Renal pelvis (tissue), 4 donors: ENCODE results near the gene RNF112. TPM values are rescaled to one million over a fixed set of nuclear protein-coding genes. Genes with fewer than 3 reads are reported as not detected.
"Not testable (repeated sequence)": the region's sequence is repeated elsewhere in the genome, so short reads cannot be mapped to it uniquely, and the experiment has no call there.

Experiments
- DNase-seq: peaks from one replicate; pipeline ENCODE4 v3.0.0-alpha.2; 2013
- polyA plus RNA-seq, 3 donors: library from polyadenylated mRNA; unstranded; fragments of 120-200 nt; gene quantifications; one replicate each; pipeline ENCODE4 v1.2.1, GENCODE V29; 2013; ENCODE audit not compliant: insufficient read length in 3 of 3

The RNF112 gene
- polyA plus RNA-seq, 3 donors = 0.96 to 1.3 (median 1.2) TPM

DNA sequence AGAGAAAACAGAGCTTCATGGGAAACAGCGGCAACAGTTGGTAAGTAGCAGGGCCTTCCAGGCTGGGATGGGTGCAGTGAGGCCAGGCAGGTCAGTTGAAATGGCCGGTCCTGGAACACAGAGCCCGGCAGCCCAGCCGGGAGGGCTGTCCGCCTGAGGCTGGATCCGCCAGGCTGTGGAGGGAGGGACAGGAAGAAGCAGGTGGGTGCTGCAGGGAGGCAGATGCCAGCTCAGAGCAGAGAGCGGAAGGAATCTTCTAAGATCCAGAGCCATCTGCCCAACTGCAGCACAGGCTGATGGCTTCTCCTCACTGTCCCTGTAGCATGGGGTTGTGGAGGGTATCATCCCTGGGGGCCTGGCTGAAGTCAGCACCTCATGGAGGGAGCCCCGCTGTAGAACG lies 599 bp downstream of the RNF112 start:
- DNase-seq = no peak

DNA sequence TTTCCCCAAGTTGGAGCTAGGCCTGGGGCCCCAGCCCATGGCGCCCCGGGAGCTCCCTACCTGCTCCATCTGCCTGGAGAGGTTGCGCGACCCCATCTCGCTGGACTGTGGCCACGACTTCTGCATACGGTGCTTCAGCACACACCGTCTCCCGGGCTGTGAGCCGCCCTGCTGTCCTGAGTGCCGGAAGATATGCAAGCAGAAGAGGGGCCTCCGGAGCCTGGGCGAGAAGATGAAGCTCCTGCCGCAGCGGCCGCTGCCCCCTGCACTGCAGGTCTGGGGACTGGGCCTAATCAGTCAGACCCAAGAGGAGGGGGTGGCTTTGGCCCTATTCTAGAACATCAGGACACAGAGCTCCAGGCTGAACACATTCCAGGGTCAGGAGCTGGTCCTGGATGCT lies 1.5 kb downstream of the RNF112 start:
- no peak for DNase-seq

DNA sequence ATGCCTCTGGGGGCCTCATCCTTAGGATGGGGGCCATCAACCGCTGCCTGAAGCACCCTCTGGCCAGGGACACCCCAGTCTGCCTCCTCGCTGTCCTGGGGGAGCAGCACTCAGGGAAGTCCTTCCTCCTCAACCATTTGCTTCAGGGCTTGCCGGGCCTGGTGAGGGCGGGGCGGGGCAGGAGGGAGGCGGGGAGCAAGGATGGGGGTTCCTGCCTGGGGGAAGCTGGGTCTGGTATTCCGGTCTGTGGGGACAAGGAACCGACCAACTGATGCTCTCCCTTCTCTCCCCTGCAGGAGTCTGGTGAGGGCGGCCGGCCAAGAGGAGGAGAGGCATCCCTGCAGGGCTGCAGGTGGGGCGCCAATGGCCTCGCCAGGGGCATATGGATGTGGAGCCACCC lies 2.0 kb downstream of the RNF112 start:
- DNase-seq = no peak

DNA sequence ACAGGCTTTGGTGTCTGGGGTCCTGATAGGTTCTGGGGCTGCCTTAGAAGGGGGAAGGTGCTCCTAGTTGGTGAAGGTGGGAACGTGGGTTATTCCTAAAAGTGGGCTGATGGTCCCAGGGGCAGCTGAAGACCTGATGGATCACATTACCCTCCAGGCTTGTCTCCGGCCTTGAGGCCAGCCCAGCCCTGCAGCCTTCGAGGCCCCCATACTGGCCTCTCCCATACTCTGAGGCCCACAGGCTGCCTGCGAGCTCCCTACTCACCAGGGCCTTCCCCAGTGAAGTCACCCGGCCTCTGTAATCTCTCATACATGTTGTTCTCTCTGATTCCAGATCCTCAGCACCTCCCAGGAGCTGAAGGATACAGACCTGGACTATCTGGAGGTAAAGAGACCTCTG lies 2.7 kb downstream of the RNF112 start:
- no peak for DNase-seq

DNA sequence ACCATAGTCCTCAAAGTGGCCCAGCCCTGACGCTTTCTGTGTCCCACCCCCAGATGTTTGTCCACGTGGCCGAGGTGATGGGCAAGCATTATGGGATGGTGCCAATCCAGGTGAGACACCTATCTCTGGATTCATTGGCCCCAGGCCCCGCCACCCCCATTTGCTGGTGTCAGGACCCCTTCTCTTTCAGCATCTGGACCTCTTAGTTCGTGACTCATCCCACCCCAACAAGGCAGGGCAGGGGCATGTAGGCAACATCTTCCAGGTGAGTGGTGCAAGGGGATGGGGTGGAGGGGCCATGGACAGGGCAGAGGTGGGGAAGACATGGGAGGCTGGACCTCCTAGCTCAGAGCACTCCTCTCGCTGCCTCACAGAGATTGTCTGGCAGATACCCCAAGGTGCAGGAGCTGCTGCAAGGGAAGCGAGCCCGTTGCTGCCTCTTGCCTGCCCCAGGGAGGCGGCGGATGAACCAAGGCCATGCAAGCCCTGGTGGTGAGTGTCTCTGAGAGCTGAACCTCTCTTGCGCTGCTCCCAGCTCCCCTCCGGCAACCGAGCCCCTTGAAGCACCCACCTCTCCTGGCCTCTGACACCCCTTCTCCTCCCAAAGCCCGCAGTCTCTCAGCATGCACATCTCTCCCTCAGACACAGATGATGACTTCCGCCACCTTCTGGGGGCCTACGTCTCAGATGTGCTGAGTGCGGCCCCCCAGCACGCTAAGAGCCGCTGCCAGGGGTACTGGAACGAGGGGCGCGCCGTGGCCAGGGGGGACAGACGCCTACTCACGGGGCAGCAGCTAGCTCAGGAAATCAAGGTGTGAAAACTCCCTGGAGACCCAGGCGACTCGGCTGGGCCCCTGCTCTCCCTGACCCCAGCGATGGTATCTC lies 3.6 kb downstream of the RNF112 start:
- DNase-seq = no peak

DNA sequence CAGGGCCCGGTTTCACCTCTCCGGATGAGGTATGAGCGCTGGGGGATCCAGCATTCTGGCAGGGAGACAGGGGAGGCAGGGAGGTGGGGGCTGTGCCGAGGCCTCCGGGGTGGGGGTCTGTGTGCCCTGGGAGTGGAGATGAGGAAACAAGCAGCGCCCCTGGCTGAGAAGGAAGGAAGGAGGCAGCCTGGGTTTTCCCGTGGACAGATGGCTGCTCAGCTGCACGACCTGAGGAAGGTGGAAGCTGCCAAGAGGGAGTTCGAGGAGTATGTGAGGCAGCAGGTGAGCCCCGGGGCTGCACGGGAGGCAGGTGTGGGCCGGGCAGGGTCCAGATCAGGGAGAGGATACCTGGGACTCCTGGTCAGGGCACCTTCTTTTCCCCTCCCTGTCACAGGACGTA lies 4.3 kb downstream of the RNF112 start:
- DNase-seq = no peak

DNA sequence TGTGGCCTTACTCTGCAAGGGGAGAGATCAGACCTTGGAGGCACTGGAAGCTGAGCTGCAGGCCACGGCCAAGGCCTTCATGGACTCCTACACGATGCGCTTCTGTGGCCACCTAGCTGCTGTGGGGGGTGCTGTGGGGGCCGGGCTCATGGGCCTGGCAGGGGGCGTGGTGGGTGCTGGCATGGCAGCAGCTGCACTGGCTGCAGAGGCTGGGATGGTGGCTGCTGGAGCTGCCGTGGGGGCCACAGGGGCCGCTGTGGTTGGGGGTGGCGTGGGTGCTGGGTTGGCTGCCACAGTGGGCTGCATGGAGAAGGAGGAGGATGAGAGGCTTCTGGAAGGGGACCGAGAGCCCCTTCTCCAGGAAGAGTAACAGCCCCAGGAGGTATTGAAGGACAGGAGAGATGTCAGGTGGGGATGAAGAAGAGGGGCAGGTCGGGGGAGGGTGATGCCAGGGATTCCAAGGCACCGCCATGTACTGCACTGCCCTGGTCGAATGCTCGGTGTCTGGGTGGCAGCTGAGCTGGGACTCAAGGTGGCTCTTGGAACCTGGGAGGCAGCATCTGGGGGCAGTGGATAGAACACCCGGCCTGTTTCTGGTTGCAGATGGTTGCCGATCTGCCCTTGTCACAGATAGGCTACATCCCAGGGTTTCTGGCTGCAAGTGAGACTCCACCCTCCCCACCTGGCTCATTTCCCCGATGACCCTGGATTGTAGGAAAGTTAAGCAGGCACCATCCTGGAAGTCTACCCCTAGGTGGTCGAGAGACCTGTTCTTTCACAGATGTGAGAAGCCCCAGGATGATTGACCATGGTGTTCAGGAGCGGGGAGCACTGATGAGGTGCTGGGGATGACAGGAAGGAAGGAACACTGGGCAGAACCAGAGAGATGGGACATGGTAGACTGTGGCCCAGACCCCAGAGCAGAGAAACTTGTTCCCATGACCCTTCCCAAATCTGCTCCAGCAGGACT lies 5.1 kb downstream of the RNF112 start:
- no peak for DNase-seq

DNA sequence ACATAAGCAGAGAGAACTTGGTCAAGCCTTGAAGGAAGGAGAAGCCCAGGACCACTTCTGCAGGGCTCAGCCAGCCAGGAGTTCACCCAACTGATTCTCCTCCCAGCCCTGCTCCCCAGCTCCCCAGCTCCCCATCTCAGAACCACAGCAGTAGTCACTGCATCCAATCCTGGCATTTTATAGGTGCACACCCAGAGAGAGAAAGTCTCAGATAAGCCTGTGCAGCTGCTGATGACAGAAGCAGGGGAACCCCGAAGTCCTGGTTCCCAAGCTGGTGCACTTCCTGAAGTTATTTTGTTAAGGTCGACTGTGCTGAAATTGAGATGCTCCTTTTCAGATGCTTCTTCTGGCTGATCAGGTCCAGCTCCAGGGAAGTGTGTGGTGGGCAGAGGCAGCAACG lies 6.6 kb downstream of the RNF112 start:
- no peak for DNase-seq

DNA sequence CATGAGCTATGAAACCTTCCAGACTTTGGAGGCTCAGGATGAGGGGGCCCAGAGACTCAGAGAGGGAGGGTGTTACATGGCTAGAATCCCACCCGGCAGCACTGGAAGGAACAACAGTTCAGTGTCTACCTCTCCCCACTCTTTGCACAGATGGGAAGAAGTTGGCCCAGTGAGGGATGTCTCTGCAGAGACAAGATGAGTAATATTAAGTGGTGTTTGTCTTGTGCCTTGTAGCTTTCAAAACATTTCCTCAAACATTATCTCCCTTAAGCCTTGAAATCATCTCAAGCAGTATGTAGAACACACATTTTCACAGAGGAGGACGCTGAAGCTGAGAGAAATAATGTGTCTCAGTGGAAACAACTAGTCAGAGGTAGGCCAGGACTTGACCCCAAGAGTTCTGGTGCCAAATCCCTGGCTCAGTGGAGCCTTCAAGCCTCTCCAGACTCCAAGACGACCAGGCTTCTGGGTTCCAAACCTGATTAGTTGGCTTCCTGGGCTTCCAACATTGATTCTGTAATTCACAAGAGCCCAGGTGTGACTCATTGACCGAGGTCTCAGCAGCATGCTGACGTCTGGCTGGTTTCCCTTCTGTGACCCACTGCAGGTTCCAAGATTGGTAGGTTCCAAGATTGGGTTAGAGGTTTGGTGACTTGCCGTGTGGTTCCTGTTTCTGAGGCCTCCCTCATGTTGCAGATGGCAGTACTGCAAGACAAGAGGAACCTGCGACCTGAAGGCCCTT lies 7.4 kb downstream of the RNF112 start:
- no peak for DNase-seq

DNA sequence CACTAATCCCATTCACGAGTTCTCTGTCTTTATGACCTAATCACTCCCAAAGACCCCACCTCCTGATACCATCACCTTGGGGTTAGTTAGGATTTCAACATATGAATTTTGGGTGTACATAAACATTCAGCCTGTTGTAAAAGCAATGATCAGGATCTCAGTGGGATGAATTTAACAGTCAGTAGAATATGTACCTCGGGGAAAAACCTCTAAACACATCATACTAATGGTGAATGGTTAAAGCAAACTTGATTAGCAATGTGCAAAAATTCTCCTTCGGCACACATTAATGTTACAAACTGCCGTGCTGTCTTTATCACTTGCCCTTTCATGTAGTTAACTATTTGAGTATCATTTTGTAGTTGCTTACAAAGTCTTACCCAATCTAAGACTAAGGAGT lies 10.2 kb downstream of the RNF112 start:
- DNase-seq = no peak

DNA sequence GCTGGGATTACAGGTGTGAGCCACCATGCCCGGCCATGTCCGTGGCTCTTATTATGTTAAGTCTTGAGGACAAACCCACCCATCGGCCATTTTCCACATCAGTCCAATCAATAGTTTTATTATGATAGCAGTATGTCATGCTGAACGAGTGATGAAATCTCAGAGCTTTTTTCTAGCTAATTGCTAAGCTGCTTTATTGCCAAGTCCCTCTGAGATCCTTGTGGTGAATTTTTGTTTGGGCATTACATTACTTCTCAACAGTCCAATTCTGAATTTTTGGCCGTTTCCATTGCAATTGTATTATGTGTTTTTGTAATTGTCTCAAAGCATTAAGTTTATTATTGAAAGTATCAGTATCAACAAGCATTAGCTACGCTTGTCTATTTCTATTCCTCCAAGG lies 10.9 kb downstream of the RNF112 start:
- DNase-seq = no peak

DNA sequence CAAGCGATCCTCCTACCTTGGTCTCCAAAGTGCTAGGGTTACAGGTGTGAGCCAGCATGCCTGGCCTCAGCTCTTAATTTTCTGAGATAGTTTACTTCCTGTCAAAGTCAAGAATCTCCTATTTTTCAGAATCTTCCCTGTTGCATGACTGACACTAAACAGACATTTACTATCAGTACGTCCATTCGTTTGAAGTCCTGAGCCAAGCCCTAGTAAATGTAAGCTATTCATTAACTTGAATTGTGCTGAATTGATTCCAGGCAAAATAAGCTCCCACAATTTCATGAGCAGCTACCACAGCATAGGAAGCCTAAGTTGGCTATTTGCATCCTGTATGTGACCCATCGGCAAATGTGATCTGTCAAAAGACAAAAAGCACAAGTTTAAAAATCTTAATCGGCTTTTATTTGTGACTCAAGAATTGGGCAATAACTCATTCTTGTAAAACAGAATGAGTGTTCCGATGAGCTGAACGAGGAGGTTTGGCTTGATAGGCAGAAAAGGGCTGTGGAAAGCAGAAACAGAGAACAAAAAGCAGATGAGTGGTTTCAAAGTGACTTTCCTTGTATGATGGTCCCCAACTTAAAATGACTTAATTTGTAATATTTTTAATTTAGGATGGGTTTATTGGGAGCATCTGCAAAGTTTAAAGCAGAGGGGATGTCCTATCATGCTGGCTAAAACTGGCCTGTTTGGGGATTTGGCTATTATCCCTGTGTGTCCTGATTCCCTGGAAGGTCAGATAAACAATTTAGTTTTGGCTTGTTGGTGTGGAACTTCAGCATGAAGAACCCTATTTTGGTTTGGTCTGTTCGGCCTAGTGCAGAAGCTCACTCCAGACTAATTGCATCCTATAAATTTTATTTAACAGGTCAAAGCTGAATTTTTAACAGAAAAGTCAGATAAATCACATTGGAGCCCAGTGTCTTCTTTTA lies 14.2 kb downstream of the RNF112 start:
- DNase-seq = no peak

DNA sequence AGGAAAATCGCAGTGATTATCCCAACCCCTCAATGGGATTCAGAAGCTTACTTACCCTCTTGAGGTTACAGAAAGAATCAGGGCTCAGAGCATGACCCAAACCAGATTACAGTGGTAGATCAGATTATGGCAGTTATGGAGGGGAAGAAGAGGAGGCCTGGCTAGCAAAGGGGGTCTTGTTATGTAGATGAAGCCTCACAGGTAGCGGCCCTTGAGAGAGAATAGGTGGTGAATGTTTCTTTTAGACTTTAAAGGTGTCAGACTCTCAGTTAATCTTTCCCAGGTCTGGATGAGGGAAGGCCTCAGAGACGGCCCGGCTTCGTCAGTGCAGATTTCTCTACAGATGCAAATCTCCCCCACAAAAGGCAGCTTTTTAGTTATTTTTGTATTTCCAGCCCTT lies 15.6 kb downstream of the RNF112 start:
- DNase-seq = no peak

DNA sequence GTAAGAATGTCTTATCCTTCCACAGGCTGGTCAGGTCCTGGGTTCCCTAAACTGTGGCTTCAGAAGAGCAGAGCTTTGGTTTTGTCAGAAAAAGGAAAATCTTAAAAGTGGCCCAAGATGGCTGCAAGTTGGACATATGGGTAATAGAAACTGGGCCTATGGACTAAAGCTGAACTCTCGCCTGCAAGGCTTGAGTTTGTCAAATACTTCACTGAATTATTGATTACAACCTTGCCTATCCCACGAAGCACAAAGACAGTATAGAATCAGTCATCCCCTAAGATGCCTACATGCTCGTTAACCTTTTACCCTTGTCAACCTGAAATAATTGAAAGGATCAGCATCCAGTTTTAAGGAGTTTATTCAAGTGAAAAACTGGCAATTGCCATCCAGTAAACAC lies 20.7 kb downstream of the RNF112 start:
- DNase-seq = no peak

DNA sequence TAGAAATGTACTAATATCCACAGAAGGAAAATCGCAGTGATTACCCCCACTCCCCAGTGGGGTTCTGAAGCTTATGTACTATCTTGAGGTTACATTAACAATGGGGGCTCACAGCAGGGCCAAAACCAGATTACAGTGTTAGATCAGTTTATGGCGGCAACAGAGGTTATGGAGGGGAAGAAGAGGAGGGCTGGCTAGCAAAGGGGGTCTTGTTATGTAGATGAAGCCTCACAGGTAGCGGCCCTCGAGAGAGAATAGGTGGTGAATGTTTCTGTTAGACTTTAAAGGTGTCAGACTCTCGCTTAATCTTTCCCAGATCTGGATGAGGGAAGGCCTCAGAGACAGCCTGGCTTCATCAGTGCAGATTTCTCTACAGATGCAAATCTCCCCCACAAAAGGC lies 22.2 kb downstream of the RNF112 start:
- no peak for DNase-seq

DNA sequence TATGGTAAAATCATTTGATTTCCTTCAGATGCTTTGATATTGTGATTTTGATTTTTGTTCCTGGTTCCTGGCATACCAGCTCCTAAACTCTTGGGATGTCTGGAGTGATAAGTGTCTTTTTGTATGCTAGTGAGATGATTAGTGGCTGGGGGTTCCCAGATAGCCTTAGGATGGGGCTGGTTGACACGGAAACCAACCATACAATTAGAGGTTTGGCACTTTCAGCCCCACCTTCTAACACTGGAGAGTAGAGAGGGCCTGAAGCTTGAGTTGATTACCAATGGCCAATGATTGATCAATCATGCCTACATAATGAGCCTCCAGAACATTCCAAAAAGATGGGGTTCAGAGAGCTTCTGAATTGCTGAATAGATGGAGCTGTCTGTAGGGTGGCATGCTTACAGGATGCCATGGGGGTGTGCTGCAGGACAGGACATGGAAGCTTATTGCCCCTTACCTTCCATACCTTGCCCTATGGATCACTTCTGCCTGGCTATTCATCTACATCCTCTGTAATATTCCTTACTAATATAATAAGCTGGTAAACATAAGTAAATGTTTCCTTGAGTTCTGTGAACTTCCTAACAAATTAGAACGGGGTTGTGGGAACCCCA lies 22.8 kb downstream of the RNF112 start:
- no peak for DNase-seq

DNA sequence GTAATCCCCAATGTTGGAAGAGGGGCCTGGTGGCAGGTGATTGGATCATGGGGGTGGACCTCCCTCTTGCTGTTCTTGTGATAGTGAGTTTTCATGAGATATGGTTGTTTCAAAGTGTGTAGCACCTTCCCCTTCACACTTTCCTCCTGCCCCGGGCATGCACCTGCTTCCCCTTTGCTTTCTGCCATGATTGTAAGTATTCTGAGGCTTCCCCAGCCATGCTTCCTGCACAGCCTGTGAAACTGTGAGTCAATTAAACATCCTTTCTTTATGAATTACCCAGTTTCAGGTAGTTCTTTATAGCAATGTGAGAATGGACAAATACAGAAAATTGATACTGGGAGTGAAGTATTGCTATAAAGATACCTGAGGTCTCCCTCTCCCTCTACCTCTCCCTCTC lies 29.4 kb downstream of the RNF112 start:
- DNase-seq = no peak

DNA sequence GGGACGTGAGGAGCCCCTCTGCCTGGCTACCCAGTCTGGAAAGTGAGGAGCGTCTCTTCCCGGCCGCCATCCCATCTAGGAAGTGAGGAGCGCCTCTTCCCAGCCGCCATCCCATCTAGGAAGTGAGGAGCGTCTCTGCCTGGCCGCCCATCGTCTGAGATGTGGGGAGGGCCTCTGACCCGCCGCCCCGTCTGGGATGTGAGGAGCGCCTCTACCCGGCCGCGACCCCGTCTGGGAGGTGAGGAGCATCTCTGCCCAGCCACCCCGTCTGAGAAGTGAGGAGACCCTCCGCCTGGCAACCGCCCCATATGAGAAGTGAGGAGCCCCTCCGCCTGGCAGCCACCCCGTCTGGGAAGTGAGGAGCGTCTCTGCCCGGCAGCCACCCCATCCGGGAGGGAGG lies 30.3 kb downstream of the RNF112 start:
- not testable (repeated sequence) for DNase-seq

DNA sequence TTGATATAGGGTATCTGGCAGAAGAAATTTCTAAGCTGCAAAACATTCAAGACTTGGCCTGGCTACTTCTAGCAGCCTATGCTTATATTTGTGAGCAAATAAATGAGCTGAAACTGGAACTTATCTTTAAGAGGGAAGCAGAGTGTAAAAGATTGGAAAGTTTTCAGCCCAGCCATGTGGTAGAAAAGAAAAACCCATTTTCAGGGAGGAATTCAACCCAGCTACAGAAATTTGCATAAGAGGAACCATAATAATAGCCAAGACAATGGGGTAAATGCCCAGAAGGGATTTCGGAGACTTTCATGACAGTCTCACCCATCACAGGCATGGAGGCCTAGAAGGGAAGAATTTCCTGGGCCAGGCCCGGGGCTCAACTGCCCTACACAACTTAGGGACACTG lies 31.7 kb downstream of the RNF112 start:
- DNase-seq = no peak

DNA sequence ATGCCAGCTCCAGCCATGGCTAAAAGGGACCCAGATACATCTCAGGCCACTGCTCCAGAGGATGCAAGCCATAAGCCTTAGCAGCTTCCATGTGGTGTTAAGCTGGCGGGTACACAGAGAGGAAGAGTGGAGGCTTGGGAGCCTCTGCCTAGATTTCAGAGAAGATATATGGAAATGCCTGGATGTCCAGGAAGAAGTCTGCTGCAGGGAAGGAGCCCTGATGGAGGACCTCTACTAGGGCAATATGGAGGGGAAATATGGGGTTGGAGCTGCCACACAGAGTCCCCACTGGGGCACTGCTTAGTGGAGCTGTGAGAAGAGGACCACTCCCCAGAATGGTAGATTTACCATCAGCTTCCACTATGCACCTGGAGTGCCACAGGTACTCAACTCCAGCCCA lies 32.1 kb downstream of the RNF112 start:
- DNase-seq = no peak

DNA sequence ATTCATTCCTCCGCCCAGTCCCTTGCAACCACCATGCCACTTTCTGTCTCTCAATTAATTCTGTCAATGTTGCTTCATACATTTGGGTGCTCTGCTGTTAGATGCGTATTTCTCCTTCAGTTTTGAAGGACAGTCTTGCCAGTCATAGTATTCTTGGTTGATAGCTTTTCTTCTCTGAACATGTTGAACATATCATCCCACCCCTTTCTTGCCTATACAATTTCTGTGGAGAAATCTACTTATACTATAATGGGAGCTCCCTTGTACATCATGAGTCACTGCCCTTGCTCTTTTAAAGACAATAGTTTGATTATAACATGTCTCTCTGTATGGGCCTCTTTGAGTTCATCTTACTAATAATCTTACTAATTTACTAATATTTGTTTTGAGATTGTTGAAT lies 34.1 kb downstream of the RNF112 start:
- DNase-seq = no peak
